Transverse colon (tissue), 4 donors: ENCODE results near the gene TANGO6. TPM values are rescaled to one million over a fixed set of nuclear protein-coding genes. Genes with fewer than 3 reads are reported as not detected.

Source experiments
- DNase-seq: peaks from one replicate; pipeline ENCODE4 v3.0.0-alpha.2; 2019
- H3K27ac ChIP-seq, 4 donors: fragments of 200-600 bp; sonication (generic); 2 replicates each; pipeline ENCODE4 v1.5.1; 2016 to 2018; ENCODE audit warnings: inconsistent platforms in 4 of 4
- H3K27me3 ChIP-seq: fragments of 200-600 bp; sonication (generic); 2 replicates; pipeline ENCODE4 v1.5.1; 2017; ENCODE audit warnings: inconsistent platforms
- H3K36me3 ChIP-seq, 4 donors: fragments of 200-600 bp; sonication (generic); 2 replicates each; pipeline ENCODE4 v1.5.1; 2017 to 2019; ENCODE audit warnings: inconsistent platforms in 4 of 4
- H3K4me1 ChIP-seq, 4 donors: fragments of 200-600 bp; sonication (generic); 2 replicates each; pipeline ENCODE4 v1.5.1; 2017 to 2020; ENCODE audit warnings: inconsistent platforms in 4 of 4
- H3K4me3 ChIP-seq, 4 donors: fragments of 200-600 bp; sonication (generic); 1 replicate in 1 of 4; 2 replicates in 3 of 4; pipeline versions ENCODE4 v1.5.1 to v1.6.1; 2017 to 2019; ENCODE audit warnings: inconsistent platforms in 4 of 4
- H3K9me3 ChIP-seq, 2 donors: fragments of 200-600 bp; sonication (generic); 2 replicates each; pipeline ENCODE4 v1.5.1; 2017 to 2019; ENCODE audit warnings: inconsistent platforms in 2 of 2
- CTCF ChIP-seq, 5 experiments: fragments of 200-600 bp in 3 of 5; fragments of 450-650 bp in 2 of 5; sonication (generic) in 3 of 5; IDR thresholded peaks; 1 replicate in 2 of 5; 2 replicates in 3 of 5; pipeline ENCODE4 v1.5.1; 2016 to 2017; ENCODE audit warnings: antibody characterized with exemption in 5 of 5, inconsistent platforms in 3 of 5, mild to moderate bottlenecking in 2 of 5, moderate library complexity in 1 of 5
- EP300 ChIP-seq: sonication (generic); formaldehyde crosslinking; IDR thresholded peaks from one replicate; pipeline ENCODE4 v1.6.1; 2017; ENCODE audit warnings: antibody characterized with exemption, low read depth
- POLR2A ChIP-seq: fragments of 450-650 bp; IDR thresholded peaks from one replicate; pipeline ENCODE4 v1.6.1; 2016; ENCODE audit warnings: antibody characterized with exemption, mild to moderate bottlenecking, moderate library complexity
- POLR2AphosphoS5 ChIP-seq, 3 donors: sonication (generic); formaldehyde crosslinking; IDR thresholded peaks; one replicate each; pipeline ENCODE4 v1.6.1; 2016; ENCODE audit warnings: antibody characterized with exemption in 3 of 3
- WGBS, 2 donors: methylation state at CpG; one replicate each; pipeline ENCODE4 v1.1.5; 2018; ENCODE audit warnings: low coverage in 1 of 2; 5-methylcytosine and 5-hydroxymethylcytosine counted together
- in situ Hi-C, 4 donors: fragments of 200-750 bp; cut with MboI; loops; one replicate each; pipeline versions ENCODE4 v1.15.0 to v1.15.1; 2017; ENCODE audit warnings: low sequenced_read_pairs in 3 of 4, low pct_ligation_motif_present in 1 of 4, low pct_unique_long_range_greater_than_20kb in 1 of 4
- intact Hi-C: fragments of 100-400 bp; cut with DNase I; formaldehyde crosslinking; loops from one replicate; pipeline ENCODE4 v1.15.1; 2023; ENCODE audit warnings: low total_unique reads
- total RNA-seq, 4 donors: library from RNA; depleted of rRNA; stranded (reverse); fragments of >200 nt; gene quantifications; one replicate each; pipeline ENCODE4 v1.1.0, GENCODE V29; 2016

TANGO6 gene
- total RNA-seq, 4 donors from 2014 or later: 10.6 to 55.4 (median 22.8) TPM

GRCh38 chr16:68973611-68974120 is 130.3 kb downstream of the TANGO6 start:
- intact Hi-C loops (no loop called here), in situ Hi-C loops (no loop called here)
- DNase-seq: no peak
- peaks cover 0 to 5% (median 0%) of the 10 kb centered on the region in 4 donors for H3K36me3 ChIP-seq
- no peak overlapping the region for H3K4me3 ChIP-seq
- 68 to 79% methylated on average over 4 to 7 of the region's 7 CpGs for WGBS, 2 donors
- H3K4me1 ChIP-seq: peaks cover 0 to 6% (median 2%) of the 10 kb centered on the region in 4 donors
- H3K9me3 ChIP-seq: no peaks in the 10 kb centered on the region
- no peaks in the 10 kb centered on the region for H3K27me3 ChIP-seq
- TF ChIP-seq EP300 (no peak), POLR2A (no peak), CTCF (IDR thresholded peaks at IDR 0.05) (no peak), POLR2AphosphoS5 (IDR thresholded peaks at IDR 0.05) (no peak)
- H3K27ac ChIP-seq: no peak overlapping the region

GRCh38 chr16:68978303-68978954 is 135.1 kb downstream of the TANGO6 start:
- DNase-seq: no peak
- Histone ChIP-seq H3K36me3 (peaks cover 0 to 5% (median 0%) of the 10 kb centered on the region in 4 donors), H3K9me3 (no peaks in the 10 kb centered on the region), H3K4me3 (no peak overlapping the region), H3K27ac (no peak overlapping the region), H3K27me3 (no peaks in the 10 kb centered on the region), H3K4me1 (no peaks in the 10 kb centered on the region)
- TF ChIP-seq EP300 (no peak), POLR2A (no peak), POLR2AphosphoS5 (IDR thresholded peaks at IDR 0.05) (no peak), CTCF (IDR thresholded peaks at IDR 0.05) (no peak)
- 86 to 90% methylated on average over 2 of the region's 2 CpGs for WGBS, 2 donors
- in situ Hi-C loops: no loop called here
- intact Hi-C loops: no loop called here

- intact Hi-C loops (no loop called here), in situ Hi-C loops (no loop called here)
- 91 to 95% methylated on average over 8 to 15 of the region's 15 CpGs for WGBS, 2 donors
- Histone ChIP-seq H3K4me3 (no peak overlapping the region), H3K9me3 (no peaks in the 10 kb centered on the region), H3K4me1 (no peaks in the 10 kb centered on the region), H3K27me3 (no peaks in the 10 kb centered on the region), H3K27ac (no peak overlapping the region), H3K36me3 (no peaks in the 10 kb centered on the region)
- TF ChIP-seq POLR2A: no peak
- no peak for TF ChIP-seq EP300
- no peak for TF ChIP-seq POLR2AphosphoS5 (IDR thresholded peaks at IDR 0.05)
- no peak for TF ChIP-seq CTCF (IDR thresholded peaks at IDR 0.05)
- no peak for DNase-seq
These were observed 137.5 kb downstream of the TANGO6 start for GRCh38 chr16:68980695-68981315.

GRCh38 chr16:68981971-68982370 is 138.6 kb downstream of the TANGO6 start:
- no peaks in the 10 kb centered on the region for H3K4me1 ChIP-seq
- no peak overlapping the region for H3K4me3 ChIP-seq
- TF ChIP-seq POLR2A (no peak), POLR2AphosphoS5 (IDR thresholded peaks at IDR 0.05) (no peak), CTCF (IDR thresholded peaks at IDR 0.05) (no peak), EP300 (no peak)
- 89% methylated on average over 2 of the region's 2 CpGs; no CpG with 5 or more reads in 1 of the 2 donors for WGBS, 2 donors
- no peak overlapping the region for H3K27ac ChIP-seq
- intact Hi-C loops (no loop called here), in situ Hi-C loops (no loop called here)
- no peaks in the 10 kb centered on the region for H3K9me3 ChIP-seq
- DNase-seq: no peak
- H3K27me3 ChIP-seq: no peaks in the 10 kb centered on the region
- no peaks in the 10 kb centered on the region for H3K36me3 ChIP-seq
